Esophagus squamous epithelium (tissue), 4 donors: ENCODE measurements around the gene ZBTB21.

Source experiments
- CTCF ChIP-seq, 6 experiments: fragments of 450-650 bp in 4 of 6; fragments of 200-600 bp in 2 of 6; sonication (generic) in 2 of 6; IDR thresholded peaks; one replicate each; pipeline ENCODE4 v1.5.1; 2016 to 2019; ENCODE audit warnings: antibody characterized with exemption in 6 of 6, mild to moderate bottlenecking in 4 of 6, moderate library complexity in 4 of 6
- POLR2A ChIP-seq, 4 donors: fragments of 450-650 bp; IDR thresholded peaks; one replicate each; pipeline ENCODE4 v1.6.1; 2017; ENCODE audit warnings: antibody characterized with exemption in 4 of 4, mild to moderate bottlenecking in 4 of 4, moderate library complexity in 3 of 4

DNA sequence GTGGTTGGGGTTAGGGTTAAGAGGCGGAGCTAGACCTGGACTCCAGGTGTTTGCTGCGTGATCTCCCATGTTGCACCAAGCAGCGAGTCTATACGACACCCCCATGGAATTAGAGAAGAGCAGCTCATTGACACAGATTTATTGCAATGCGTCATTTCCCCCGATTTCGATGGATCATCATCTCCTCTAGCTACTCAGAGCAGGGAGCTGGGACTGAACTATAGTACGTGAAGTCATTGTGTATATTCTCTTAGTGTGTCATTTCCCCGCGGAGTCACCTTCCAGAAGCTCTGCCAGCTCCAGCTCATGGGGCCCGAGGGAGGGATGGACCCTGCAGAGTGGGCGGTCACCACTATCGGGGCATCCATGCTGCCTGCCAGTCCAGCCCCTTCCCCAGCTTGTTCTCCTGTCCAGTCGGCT, 48.9 kb downstream of the ZBTB21 start:
- TF ChIP-seq POLR2A (IDR thresholded peaks at IDR 0.05) (no peak), CTCF (IDR thresholded peaks at IDR 0.05) (no peak)
